ENCODE data around the gene FARSA.

DNA sequence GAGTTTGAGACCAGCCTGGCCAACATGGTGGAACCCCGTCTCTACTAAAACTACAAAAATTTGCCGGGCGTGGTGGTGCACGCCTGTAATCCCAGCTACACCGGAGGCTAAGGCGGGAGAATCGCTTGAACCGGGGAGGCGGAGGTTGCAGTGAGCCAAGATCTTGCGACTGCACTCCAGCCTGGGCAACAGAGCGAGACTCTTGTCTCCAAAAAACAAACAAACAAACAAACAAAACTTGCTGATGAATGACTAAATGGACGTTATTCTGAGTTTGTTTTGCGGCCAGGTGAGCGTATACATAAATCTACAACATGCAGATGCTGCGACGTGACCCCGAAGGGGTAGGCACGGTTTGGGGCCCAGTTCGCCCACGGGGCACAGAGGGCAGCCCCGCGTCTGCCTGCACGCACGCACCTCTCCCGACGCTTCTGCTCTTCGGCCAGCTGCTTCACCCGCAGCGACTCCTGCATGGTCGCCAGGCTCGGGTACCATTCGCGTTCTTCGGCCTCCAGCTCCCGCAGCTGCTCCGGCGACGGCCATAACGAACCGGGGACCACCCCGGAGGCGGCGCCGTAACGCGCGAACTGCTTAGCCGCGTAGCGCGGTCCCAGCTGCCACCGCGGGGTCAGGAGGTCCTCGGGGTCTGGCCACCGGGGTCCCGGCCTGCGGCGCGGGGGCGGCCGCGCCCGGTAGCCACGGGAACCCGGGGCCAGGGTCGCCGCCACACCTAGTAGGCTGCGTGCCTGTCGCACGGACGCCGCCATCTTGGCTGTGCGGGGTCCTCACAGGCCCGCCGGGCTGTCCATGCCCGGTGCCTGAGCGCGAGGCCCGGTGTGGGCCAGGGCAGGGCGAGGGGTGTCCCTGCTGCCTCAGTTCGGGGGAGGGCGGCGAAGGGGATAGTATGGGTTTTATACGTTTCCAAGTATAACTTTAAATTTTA lies 23.2 kb upstream of the FARSA start, which contains the start of gene GADD45GIP1:
- TF ChIP-seq CTCF (IDR thresholded peaks at IDR 0.05): no peak
- peak; percentile 62 to 79 for TF ChIP-seq POLR2AphosphoS5 (IDR thresholded peaks at IDR 0.05)
